Stimulated activated CD8-positive, alpha-beta memory T cell treated with anti-CD3 and anti-CD28 coated beads, Interleukin-4, amount 100 ng/mL, for 48 hours (primary cell): Measurements from ENCODE around the gene NCS1.
A peak's percentile ranks its signal among the peaks of the same experiment; 100 is the strongest.

Experiments
- DNase-seq: peaks from one replicate; pipeline ENCODE4 v3.0.0-alpha.2; 2020

Gene NCS1

GRCh38 chr9:130172161-130172857 lies at the start of gene NCS1:
Gene NCS1 (plus strand): TSS chr9:130172404. CDS start chr9:130172664, 260 bp downstream.
- peak; percentile 70 for DNase-seq

- no peak for DNase-seq
These were observed 49.7 kb upstream of the NCS1 start for GRCh38 chr9:130122456-130122855.

- no peak for DNase-seq
These were observed 47.9 kb upstream of the NCS1 start for GRCh38 chr9:130124085-130124860.

- DNase-seq = no peak
These were observed 45.3 kb upstream of the NCS1 start for GRCh38 chr9:130126721-130127433.

GRCh38 chr9:130128251-130128650 lies 44.0 kb upstream of the NCS1 start:
- peak; percentile 80 for DNase-seq

- peak; percentile 72 for DNase-seq
These were observed 43.3 kb upstream of the NCS1 start for GRCh38 chr9:130128733-130129431.

GRCh38 chr9:130129432-130130061 lies 42.7 kb upstream of the NCS1 start:
- peak; percentile 62 for DNase-seq

GRCh38 chr9:130132746-130133145 lies 39.5 kb upstream of the NCS1 start:
- DNase-seq = no peak

- DNase-seq = no peak
These were observed 35.0 kb upstream of the NCS1 start for GRCh38 chr9:130137081-130137640.

- no peak for DNase-seq
These were observed 34.5 kb upstream of the NCS1 start for GRCh38 chr9:130137641-130138081.

- DNase-seq = no peak
These were observed 34.0 kb upstream of the NCS1 start for GRCh38 chr9:130138171-130138653.

GRCh38 chr9:130138791-130139190 lies 33.4 kb upstream of the NCS1 start:
- DNase-seq = no peak

GRCh38 chr9:130139251-130139650 lies 33.0 kb upstream of the NCS1 start:
- no peak for DNase-seq

GRCh38 chr9:130140706-130141105 lies 31.5 kb upstream of the NCS1 start:
- DNase-seq = peak; percentile 83

- no peak for DNase-seq
These were observed 30.1 kb upstream of the NCS1 start for GRCh38 chr9:130142056-130142455.

GRCh38 chr9:130142641-130143040 lies 29.6 kb upstream of the NCS1 start:
- no peak for DNase-seq

GRCh38 chr9:130143279-130143893 lies 28.8 kb upstream of the NCS1 start:
- DNase-seq = no peak

GRCh38 chr9:130143958-130144366 lies 28.2 kb upstream of the NCS1 start:
- DNase-seq = peak; percentile 64

GRCh38 chr9:130144703-130145102 lies 27.5 kb upstream of the NCS1 start:
- DNase-seq = no peak

GRCh38 chr9:130145658-130146057 lies 26.5 kb upstream of the NCS1 start:
- DNase-seq = no peak

GRCh38 chr9:130147198-130147597 lies 25.0 kb upstream of the NCS1 start:
- DNase-seq = no peak
